Kidney tubule cell (primary cell): ENCODE data around the gene RNF138.
"Not testable (repeated sequence)": the region's sequence is repeated elsewhere in the genome, so short reads cannot be mapped to it uniquely, and the experiment has no call there.

Source experiments
- DNase-seq: peaks from one replicate; pipeline ENCODE4 v3.0.0-alpha.2; 2018; ENCODE audit warnings: low spot score

Gene RNF138, protein sequence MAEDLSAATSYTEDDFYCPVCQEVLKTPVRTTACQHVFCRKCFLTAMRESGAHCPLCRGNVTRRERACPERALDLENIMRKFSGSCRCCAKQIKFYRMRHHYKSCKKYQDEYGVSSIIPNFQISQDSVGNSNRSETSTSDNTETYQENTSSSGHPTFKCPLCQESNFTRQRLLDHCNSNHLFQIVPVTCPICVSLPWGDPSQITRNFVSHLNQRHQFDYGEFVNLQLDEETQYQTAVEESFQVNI

DNA sequence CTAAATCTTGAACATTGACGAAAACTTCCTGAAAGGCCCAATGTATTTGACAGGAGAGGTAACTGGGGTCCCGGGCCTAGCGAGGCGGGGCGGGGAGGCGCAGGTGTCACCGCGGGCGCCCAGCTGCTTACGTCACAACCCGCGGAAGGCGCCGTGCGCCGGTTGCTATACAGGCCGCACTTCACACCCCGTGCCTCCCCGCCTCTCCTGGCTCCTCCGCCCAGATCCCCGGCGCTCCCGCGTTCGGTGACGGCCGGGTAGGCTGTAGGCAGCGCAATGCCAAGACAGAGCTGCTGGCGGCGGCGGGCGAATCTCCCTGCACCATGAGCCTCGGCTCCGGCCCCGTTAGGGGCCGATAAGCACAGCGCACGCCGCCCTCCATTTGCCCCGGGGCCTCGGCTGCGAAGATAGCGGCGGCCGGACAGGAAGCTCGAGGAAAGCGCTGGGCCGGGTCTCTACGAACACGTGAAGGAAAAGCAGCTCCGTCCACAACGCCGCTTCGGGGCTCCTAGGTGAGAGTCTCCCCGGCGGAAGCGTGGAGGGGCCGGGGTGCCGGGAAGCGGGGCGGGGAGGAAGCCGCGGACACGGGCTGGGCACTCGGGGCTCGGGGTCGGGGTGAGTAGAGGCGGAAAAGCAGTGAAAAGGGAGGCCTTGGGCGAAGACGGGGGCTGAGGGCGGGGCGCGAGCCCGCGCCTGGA lies at the start of gene RNF138:
Gene RNF138 (plus strand): TSS at position 151 of the 698 bp plus-strand sequence. CDS start 903 bp downstream, outside the sequence.
- DNase-seq = peak; percentile 88

DNA sequence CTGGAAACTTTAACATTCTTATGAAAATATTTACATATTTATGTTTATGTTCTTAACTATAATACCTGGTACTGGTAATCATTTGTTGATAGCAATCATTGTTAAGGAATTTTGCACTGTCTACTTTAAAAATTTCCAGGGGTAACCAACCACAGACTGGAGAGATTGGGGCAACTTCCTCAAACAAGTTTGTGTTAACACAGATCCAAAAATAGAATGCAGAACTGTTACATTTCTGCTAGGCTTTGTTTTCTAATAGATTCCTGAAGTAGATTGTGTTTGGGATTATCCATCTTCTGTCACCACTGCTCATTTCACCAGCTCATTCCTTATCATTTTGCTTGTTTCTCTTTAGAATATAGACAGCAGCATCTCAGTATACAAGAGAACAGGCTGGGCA lies 49.3 kb upstream of the RNF138 start:
- no peak for DNase-seq

DNA sequence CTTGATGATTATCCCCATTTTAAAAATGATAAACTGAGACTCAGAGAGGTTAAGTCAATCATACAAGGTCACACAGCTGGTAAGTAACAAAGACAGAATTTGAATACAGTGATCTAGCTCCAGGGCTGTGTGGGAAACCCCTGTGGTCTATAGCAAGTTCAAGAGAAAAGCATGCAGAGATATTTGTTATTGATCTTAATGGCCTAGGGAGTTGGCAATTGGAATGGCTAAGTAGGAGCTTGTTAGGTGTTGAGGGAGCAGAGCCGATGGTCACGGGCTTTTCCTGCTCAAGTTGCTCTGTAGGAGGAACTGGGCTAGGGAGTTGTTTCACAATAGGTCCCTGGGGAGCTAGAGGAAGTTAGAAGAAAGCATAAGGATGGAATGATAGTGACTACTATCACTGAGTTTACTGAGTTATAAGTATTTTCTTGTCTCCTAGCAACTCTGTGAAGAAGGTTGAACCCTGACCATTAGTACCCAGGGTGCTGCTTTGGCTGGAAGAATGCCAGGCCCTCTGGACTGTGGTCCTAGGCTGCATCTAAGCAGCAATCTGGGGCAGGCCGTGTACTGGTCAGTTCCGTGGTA lies 43.1 kb upstream of the RNF138 start:
- DNase-seq = peak; percentile 25

DNA sequence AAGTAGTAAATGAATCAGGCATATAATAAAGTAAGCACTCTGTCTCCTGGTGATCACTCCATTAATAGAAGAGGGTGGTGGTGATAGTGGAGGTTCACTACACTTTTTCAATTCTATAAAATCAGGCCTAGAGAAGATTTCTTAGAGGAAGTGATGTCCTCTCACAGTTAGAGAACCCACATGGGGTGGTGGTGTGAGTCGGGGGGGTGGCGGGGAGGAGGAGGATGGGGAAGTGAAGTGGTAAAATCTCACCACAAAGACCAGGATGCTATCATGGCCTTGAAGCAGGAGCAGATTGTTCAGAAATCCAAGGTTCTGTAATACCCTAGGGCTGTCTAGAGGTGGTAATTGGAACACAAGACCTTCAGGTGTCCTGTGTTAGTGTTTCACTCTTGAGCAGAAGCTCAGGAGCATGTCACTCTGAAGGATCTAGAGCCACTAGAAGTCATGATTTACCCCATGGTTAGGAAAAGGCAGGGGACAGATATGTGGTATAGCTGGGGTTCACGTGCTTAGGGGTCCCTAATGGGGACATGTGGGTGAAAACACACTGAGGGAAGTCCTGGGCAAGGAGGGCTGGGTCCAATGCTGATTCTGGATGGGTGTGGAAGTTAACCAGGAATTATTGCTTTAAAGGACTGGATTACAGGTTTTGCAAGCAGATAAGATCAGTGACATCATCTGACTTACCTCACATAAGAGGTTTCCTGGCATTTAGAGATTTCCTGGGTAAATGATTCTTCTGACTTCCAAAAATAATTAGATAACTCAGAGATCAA lies 42.1 kb upstream of the RNF138 start:
- DNase-seq = peak; percentile 44

GRCh38 chr18:32056613-32057358 lies 34.9 kb upstream of the RNF138 start:
- no peak for DNase-seq

DNA sequence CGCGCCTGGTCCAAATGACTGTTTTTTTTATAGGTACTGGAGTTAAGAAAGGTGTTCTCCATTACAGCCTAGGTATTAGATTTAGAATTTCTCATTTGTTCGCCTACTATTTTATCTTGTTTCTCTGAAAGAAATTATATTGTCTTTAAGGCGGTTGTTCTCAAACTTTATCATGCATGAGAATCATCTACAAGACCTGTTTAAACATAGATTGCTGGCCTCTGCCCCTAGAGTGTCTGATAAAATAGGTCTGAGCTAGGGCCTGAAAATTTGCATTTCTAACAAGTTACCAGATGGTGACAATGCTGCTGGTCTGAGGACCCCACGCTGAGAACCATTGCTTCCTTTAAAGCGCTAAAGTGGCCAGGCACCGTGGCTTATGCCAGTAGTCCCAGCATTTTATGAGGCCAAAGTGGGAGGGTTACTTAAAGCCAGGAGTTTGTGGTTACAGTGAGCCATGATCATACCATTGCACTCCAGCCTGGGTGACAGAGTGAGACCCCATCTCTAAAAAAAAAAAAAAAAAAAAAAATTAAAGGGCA lies 34.0 kb upstream of the RNF138 start:
- DNase-seq = no peak

GRCh38 chr18:32060026-32060425 lies 31.6 kb upstream of the RNF138 start:
- DNase-seq = no peak

- no peak for DNase-seq
Measured at GRCh38 chr18:32067375-32068167, 24.1 kb upstream of the RNF138 start.

- DNase-seq = peak; percentile 17
Measured at GRCh38 chr18:32072321-32072720, 19.4 kb upstream of the RNF138 start.

GRCh38 chr18:32074206-32074605 lies 17.5 kb upstream of the RNF138 start:
- DNase-seq = no peak

- no peak for DNase-seq
Measured at GRCh38 chr18:32078845-32079244, 12.8 kb upstream of the RNF138 start.

GRCh38 chr18:32081881-32082280 lies 9.8 kb upstream of the RNF138 start:
- peak; percentile 10 for DNase-seq

DNA sequence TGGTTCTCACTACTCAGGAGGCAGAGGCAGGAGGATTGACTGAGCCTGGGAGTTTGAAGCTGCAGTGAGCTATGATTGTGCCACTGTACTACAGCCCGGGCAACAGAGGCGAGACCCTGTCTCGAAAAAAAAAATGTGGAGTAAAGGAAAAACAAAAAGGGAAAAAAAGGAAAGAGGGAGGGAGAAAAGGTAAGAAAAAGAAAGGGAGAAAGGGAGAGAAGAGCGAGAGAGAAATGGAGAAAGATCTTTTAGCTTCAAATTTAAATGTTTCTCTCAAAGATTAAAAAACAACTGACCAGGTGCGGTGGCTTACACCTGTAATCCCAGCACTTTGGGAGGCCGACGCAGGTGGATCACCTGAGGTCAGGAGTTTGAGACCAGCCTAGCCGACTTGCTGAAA lies 7.9 kb upstream of the RNF138 start:
- no peak for DNase-seq

DNA sequence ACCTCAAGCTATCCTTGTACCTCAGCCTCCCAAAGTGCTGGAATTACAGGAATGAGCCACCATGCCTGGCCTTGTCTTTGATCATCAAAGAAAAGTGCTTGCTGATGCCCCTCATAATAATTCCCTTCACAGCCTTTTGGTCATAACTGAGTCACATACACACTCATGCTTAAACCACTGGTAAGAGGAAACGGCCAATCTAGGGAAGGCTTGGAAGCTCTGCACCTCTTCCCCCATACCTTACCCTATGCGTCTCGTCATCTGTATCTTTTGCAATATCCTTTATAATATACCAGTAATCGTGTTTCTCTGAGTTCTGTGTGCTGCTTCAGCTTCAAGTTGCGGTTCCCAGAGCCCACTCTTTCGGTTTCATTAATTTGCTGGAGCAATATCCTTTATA lies 4.8 kb upstream of the RNF138 start:
- DNase-seq = peak; percentile 72

GRCh38 chr18:32090831-32091230 lies 843 bp upstream of the RNF138 start:
- DNase-seq = not testable (repeated sequence)

- DNase-seq = no peak
Measured at GRCh38 chr18:32091325-32091723, 350 bp upstream of the RNF138 start.

DNA sequence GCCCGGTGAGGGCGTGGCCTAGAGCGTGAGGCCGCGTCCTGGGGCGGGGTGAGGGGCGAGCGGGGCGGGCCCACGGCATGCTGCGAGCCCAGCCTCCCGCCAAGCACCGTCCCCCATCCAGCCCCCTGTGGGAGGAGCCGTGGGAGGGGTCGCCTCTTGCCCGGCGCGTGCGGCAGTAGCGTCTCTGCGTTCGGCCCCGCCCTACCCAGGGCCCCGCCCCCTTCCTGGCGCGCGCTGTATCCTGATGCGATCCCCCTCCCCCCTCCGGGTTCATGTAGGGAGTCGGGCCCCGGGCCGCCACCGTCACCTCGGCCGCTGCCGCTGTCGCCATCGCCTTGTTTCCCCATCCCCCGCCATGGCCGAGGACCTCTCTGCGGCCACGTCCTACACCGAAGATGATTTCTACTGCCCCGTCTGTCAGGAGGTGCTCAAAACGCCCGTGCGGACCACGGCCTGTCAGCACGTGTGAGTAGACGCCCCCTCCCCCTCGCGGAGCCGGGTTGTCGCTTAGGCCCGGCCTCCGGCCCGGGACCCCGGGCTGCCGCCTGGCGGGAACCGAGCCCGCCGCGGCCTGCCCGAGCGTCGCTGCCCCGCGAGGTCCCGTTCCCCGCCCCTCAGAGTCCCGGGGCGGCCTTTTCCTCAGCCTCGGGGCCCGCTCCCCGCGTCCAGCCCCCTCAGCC lies 888 bp downstream of the RNF138 start:
- DNase-seq = peak; percentile 97

- DNase-seq = peak; percentile 48
Measured at GRCh38 chr18:32093102-32093511, 1.4 kb downstream of the RNF138 start.

- no peak for DNase-seq
Measured at GRCh38 chr18:32093523-32093922, 1.8 kb downstream of the RNF138 start.
